A673 (cell line): ENCODE data around the gene DDB1. TPM values are rescaled to one million over a fixed set of nuclear protein-coding genes. Genes with fewer than 3 reads are reported as not detected.

ENCODE experiments used
- BruUV-seq: library from RNA; stranded (reverse); fragments of 400-500 nt; replicated peaks from 2 replicates; lab custom pipeline; 2021; lab: Mats Ljungman, UMichigan
- CTCF ChIA-PET: fragments of 300-600 bp; sonication (Branson Sonifier 250); formaldehyde crosslinking; loops from one replicate; lab custom pipeline; 2022; ENCODE audit warnings: antibody characterized with exemption; lab: Charles Lee
- POLR2A ChIA-PET: fragments of 300-600 bp; sonication (Branson Sonifier 250); formaldehyde crosslinking; loops from one replicate; lab custom pipeline; 2022; ENCODE audit warnings: antibody characterized with exemption; ENCODE audit not compliant: low non-redundant PET; lab: Charles Lee
- DNase-seq: peaks from one replicate; pipeline ENCODE4 v3.0.0-alpha.2; 2015; ENCODE audit warnings: low spot score
- H3K27ac ChIP-seq: fragments of 200-600 bp; sonication (generic); 2 replicates; pipeline ENCODE4 v1.5.1; 2016; ENCODE audit warnings: mixed run types, low read depth, mild to moderate bottlenecking, mixed read lengths, antibody characterized with exemption, low read length; ENCODE audit not compliant: poor library complexity, severe bottlenecking
- H3K27me3 ChIP-seq: fragments of 200-600 bp; sonication (generic); replicated peaks from 2 replicates; pipeline ENCODE4 v1.6.1; 2017; ENCODE audit warnings: mixed run types, low read depth, mild to moderate bottlenecking, mixed read lengths, antibody characterized with exemption, low read length; ENCODE audit not compliant: insufficient read depth, poor library complexity
- H3K36me3 ChIP-seq: fragments of 200-600 bp; sonication (generic); 2 replicates; pipeline ENCODE4 v1.6.1; 2016; ENCODE audit warnings: mixed run types, mild to moderate bottlenecking, mixed read lengths, antibody characterized with exemption, low read length; ENCODE audit not compliant: insufficient read depth, poor library complexity, severe bottlenecking
- H3K4me1 ChIP-seq: fragments of 200-600 bp; sonication (generic); 2 replicates; pipeline ENCODE4 v1.6.1; 2017; ENCODE audit warnings: mixed run types, mild to moderate bottlenecking, mixed read lengths, antibody characterized with exemption, low read length; ENCODE audit not compliant: insufficient read depth, poor library complexity, severe bottlenecking
- H3K4me3 ChIP-seq: fragments of 200-600 bp; sonication (generic); 2 replicates; pipeline ENCODE4 v1.5.1; 2016; ENCODE audit warnings: low read depth, mixed run types, mild to moderate bottlenecking, mixed read lengths, low read length; ENCODE audit not compliant: poor library complexity, severe bottlenecking
- H3K9me3 ChIP-seq: fragments of 200-600 bp; sonication (generic); 2 replicates; pipeline ENCODE4 v1.6.1; 2016; ENCODE audit warnings: mixed run types, low read depth, mild to moderate bottlenecking, mixed read lengths, antibody characterized with exemption, low read length; ENCODE audit not compliant: poor library complexity, severe bottlenecking
- CTCF ChIP-seq: fragments of 300-800, 200-600 bp; sonication (generic); conservative IDR thresholded peaks from 2 replicates; pipeline ENCODE4 v1.5.1; 2017; ENCODE audit warnings: low read depth, mild to moderate bottlenecking, antibody characterized with exemption, low read length, moderate library complexity, mixed read lengths
- EZH2 ChIP-seq: fragments of 200-600 bp; sonication (generic); IDR thresholded peaks from 2 replicates; pipeline ENCODE4 v1.6.1; 2017; ENCODE audit warnings: borderline replicate concordance, low read depth, mild to moderate bottlenecking, mixed read lengths, antibody characterized with exemption, low read length; ENCODE audit not compliant: poor library complexity, severe bottlenecking
- intact Hi-C: fragments of 100-400 bp; cut with micrococcal nuclease; formaldehyde crosslinking; loops from one replicate; pipeline ENCODE4 v1.10.0; 2022; ENCODE audit not compliant: unreplicated experiment
- total RNA-seq: library from RNA; stranded (reverse); gene quantifications from 2 replicates; pipeline ENCODE4 v1.2.3, GENCODE V29; 2021

DDB1 gene
- total RNA-seq, 1 experiment from 2014 or later, result 305 TPM

GRCh38 chr11:61280883-61281580 is 51.9 kb downstream of the DDB1 start:
- CTCF ChIA-PET, result no interaction called here
- H3K9me3 ChIP-seq, result no peaks in the 10 kb centered on the region
- no peaks in the 10 kb centered on the region for H3K36me3 ChIP-seq
- intact Hi-C loops, result no loop called here
- no peak for TF ChIP-seq EZH2
- TF ChIP-seq CTCF, result no peak
- H3K4me1 ChIP-seq, result no peaks in the 10 kb centered on the region
- no TSS peak for BruUV-seq
- H3K27me3 ChIP-seq, result no peaks in the 10 kb centered on the region
- H3K4me3 ChIP-seq, result no peak overlapping the region
- H3K27ac ChIP-seq, result no peak overlapping the region
- POLR2A ChIA-PET, result no interaction called here
- no peak for DNase-seq

GRCh38 chr11:61279934-61280659 is 52.8 kb downstream of the DDB1 start:
- DNase-seq, result no peak
- Histone ChIP-seq H3K27me3 (no peaks in the 10 kb centered on the region), H3K9me3 (no peaks in the 10 kb centered on the region), H3K4me1 (no peaks in the 10 kb centered on the region), H3K36me3 (no peaks in the 10 kb centered on the region), H3K4me3 (no peak overlapping the region), H3K27ac (no peak overlapping the region)
- no TSS peak for BruUV-seq
- intact Hi-C loops, result no loop called here
- no peak for TF ChIP-seq CTCF
- no peak for TF ChIP-seq EZH2
- ChIA-PET CTCF (no interaction called here), POLR2A (no interaction called here)

- H3K4me3 ChIP-seq, result no peak overlapping the region
- no peaks in the 10 kb centered on the region for H3K27me3 ChIP-seq
- DNase-seq, result no peak
- no peaks in the 10 kb centered on the region for H3K4me1 ChIP-seq
- no peaks in the 10 kb centered on the region for H3K36me3 ChIP-seq
- no peak overlapping the region for H3K27ac ChIP-seq
- POLR2A ChIA-PET, result no interaction called here
- no peak for TF ChIP-seq CTCF
- TF ChIP-seq EZH2, result no peak
- no peaks in the 10 kb centered on the region for H3K9me3 ChIP-seq
- BruUV-seq, result no TSS peak
- intact Hi-C loops, result no loop called here
- CTCF ChIA-PET, result interaction anchor here (0.6 kb wide), 1 partner anchor 476 kb away, joined by 3 read pairs; no protein-coding TSS in a partner anchor
These were observed 54.9 kb downstream of the DDB1 start for GRCh38 chr11:61278001-61278470.
